ENCODE results near the gene FMOD. TPM values are rescaled to one million over a fixed set of nuclear protein-coding genes. Genes with fewer than 3 reads are reported as not detected.

FMOD gene
- polyA plus RNA-seq, 1 experiment = 5.4 TPM

DNA sequence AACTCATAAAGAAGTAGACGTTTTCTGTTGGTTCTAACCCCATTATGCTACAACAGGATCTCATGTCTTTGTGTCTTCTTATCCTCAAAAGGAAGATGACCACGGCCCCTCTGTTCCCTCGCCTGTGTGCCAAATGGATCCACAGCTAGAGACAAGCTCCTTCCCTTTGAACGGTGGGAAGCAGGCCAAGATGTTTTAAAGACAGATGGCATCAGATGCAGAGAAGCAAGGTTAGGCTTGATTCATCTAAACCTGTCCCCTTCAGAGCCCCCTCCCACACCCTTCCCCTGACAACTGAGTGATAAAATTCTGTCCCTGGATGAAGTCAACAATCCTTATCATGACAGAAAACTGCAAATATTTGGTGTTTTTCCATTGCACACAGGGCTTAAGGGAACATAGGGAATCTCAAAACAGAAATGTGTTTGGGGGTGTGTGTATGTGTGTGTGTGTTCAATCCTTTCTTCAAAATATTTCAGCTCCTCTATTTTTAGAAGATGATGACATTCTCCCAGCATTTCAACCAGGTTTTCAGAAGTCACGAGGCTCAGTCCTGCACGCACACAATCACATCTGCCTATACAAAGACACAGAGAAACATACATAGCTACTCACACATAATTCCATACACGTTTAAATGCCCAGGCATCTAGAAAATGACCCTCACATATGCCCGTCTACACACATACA is 27.8 kb upstream of the FMOD start:
- TF ChIP-seq, protein P1, sequence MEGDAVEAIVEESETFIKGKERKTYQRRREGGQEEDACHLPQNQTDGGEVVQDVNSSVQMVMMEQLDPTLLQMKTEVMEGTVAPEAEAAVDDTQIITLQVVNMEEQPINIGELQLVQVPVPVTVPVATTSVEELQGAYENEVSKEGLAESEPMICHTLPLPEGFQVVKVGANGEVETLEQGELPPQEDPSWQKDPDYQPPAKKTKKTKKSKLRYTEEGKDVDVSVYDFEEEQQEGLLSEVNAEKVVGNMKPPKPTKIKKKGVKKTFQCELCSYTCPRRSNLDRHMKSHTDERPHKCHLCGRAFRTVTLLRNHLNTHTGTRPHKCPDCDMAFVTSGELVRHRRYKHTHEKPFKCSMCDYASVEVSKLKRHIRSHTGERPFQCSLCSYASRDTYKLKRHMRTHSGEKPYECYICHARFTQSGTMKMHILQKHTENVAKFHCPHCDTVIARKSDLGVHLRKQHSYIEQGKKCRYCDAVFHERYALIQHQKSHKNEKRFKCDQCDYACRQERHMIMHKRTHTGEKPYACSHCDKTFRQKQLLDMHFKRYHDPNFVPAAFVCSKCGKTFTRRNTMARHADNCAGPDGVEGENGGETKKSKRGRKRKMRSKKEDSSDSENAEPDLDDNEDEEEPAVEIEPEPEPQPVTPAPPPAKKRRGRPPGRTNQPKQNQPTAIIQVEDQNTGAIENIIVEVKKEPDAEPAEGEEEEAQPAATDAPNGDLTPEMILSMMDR (IDR thresholded peaks at IDR 0.05; ENCODE audit: low read depth, low read length) = no peak
- Histone ChIP-seq H3K27ac (ENCODE audit: low read depth, low read length) (peak overlapping the region; percentile 53), H3K27me3 (ENCODE audit: control insufficient read depth, insufficient read depth, low read length) (peaks cover 43% of the 10 kb centered on the region), H3K9me3 (ENCODE audit: control insufficient read depth, insufficient read depth, low read length) (no peaks in the 10 kb centered on the region), H3K4me3 (ENCODE audit: low read depth, low read length) (no peak overlapping the region)
- peak; percentile 55 for DNase-seq (ENCODE audit: low read depth, low spot score)
- ChIA-PET POLR2A (interaction anchor here (2.1 kb wide), 2 partner anchors 24 to 47 kb away, joined by 10 to 13 read pairs; no protein-coding TSS in a partner anchor), CTCF (interaction anchor here (1.0 to 4.0 kb wide), 7 partner anchors 20 to 110 kb away, joined by 3 to 18 read pairs (median 4); no protein-coding TSS in a partner anchor)

DNA sequence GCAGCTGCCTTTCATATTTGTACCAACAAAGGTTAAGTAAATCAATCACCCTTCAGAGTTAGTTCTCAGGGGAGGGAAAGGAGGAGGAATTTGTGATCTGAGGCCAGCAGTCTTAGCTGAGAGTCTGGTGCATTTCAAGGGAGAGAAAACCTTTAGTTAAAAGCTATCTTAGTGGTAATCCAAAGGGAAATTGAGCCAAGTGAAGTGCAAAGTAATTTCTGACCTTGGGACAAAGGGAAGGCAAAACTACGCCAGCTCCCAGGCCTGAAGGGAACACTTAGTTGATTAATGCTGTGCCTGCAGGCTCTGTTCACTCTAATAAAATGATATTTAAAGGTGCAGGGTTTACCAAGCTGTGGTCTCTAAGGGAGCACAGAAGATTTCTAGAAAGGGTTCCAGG is 23.1 kb upstream of the FMOD start:
- ChIA-PET POLR2A (no interaction called here), CTCF (interaction anchor here (0.8 to 1.3 kb wide), 4 partner anchors 34 to 114 kb away, joined by 3 to 4 read pairs (median 4); no protein-coding TSS in a partner anchor)

DNA sequence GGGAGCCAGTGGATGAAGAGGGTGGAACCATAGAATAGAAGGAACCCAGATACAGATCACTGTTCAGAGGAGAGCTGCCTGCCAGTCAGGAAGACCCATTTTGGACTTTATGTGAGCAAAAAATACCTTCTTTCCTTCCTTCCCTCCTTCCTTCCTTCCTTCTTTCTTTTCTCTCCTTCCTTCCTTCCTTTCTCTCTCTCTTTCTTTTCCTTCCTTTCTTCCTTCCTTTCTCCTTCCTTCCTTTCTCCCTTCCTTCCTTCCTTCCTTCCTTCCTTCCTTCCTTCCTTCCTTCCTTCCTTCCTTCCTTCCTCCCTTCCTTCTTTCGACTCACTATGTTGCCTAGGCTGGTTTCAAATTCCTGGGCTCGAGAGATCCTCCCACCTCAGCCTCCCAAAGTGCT is 22.1 kb upstream of the FMOD start:
- CTCF ChIA-PET = no interaction called here

More for the DNA sequence above, 23.1 kb upstream of the FMOD start:
- TF ChIP-seq, protein P1 (IDR thresholded peaks at IDR 0.05; ENCODE audit: low read depth, low read length) = no peak
- Histone ChIP-seq H3K27me3 (ENCODE audit: control insufficient read depth, insufficient read depth, low read length) (peaks cover 11% of the 10 kb centered on the region), H3K4me3 (ENCODE audit: low read depth, low read length) (no peak overlapping the region), H3K27ac (ENCODE audit: low read depth, low read length) (no peak overlapping the region), H3K9me3 (ENCODE audit: control insufficient read depth, insufficient read depth, low read length) (no peaks in the 10 kb centered on the region)
- DNase-seq (ENCODE audit: low read depth, low spot score) = no peak

DNA sequence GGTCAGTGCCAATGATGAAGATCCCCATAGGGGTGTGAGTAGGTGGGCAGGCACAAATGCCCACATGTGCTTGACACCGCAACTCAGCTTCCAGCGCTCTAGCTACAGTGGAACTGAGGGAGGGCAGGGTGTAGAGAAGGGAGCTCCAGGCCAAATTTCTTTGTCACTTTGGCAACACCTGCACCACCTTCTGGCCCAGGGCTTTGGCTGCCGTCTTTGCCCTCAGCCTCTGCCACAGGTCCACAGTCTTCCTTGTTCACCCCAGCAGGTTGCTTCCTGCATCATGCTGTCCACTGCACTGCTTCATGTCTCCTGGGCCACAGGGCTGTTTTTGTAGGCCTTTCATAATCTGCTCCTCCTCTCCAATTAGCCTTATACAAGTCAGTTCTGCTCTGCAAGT is 20.4 kb upstream of the FMOD start:
- H3K27me3 ChIP-seq (ENCODE audit: control insufficient read depth, insufficient read depth, low read length) = peaks cover 15% of the 10 kb centered on the region
- CTCF ChIA-PET = no interaction called here
- TF ChIP-seq, protein P1 (IDR thresholded peaks at IDR 0.05; ENCODE audit: low read depth, low read length) = no peak
- POLR2A ChIA-PET = no interaction called here
- no peak overlapping the region for H3K27ac ChIP-seq (ENCODE audit: low read depth, low read length)
- DNase-seq (ENCODE audit: low read depth, low spot score) = no peak
- no peak overlapping the region for H3K4me3 ChIP-seq (ENCODE audit: low read depth, low read length)
- no peaks in the 10 kb centered on the region for H3K9me3 ChIP-seq (ENCODE audit: control insufficient read depth, insufficient read depth, low read length)

More for the DNA sequence above, 22.1 kb upstream of the FMOD start:
- H3K4me3 ChIP-seq (ENCODE audit: low read depth, low read length) = no peak overlapping the region
- POLR2A ChIA-PET = no interaction called here
- no peak for DNase-seq (ENCODE audit: low read depth, low spot score)
- peaks cover 12% of the 10 kb centered on the region for H3K27me3 ChIP-seq (ENCODE audit: control insufficient read depth, insufficient read depth, low read length)
- no peak overlapping the region for H3K27ac ChIP-seq (ENCODE audit: low read depth, low read length)
- TF ChIP-seq, protein P1 (IDR thresholded peaks at IDR 0.05; ENCODE audit: low read depth, low read length) = no peak
- H3K9me3 ChIP-seq (ENCODE audit: control insufficient read depth, insufficient read depth, low read length) = no peaks in the 10 kb centered on the region

DNA sequence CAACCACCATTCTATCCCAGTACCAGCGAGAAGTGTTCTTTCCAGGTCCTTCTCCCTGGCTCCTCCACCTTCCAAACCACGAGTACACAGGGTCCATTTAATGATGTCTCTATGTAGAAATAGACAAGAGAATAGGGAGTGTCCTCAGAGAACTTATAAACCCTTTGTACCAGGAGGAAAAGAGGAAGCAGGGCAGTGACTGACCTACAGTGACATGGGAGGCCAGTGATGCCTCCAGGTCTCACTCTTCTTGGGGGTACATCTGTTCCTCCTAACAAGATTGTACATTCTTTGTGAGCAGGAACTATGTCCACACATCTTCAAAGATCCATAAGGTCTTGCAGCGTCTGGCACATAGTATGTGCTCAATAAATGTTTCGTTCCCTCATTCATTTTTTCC is 18.7 kb upstream of the FMOD start:
- H3K27me3 ChIP-seq (ENCODE audit: control insufficient read depth, insufficient read depth, low read length) = peaks cover 13% of the 10 kb centered on the region
- H3K9me3 ChIP-seq (ENCODE audit: control insufficient read depth, insufficient read depth, low read length) = no peaks in the 10 kb centered on the region
- no peak for DNase-seq (ENCODE audit: low read depth, low spot score)
- TF ChIP-seq, protein P1 (IDR thresholded peaks at IDR 0.05; ENCODE audit: low read depth, low read length) = no peak
- CTCF ChIA-PET = interaction anchor here (1.0 to 2.3 kb wide), 5 partner anchors 8 to 118 kb away, joined by 3 to 12 read pairs (median 6); no protein-coding TSS in a partner anchor
- POLR2A ChIA-PET = no interaction called here
- H3K27ac ChIP-seq (ENCODE audit: low read depth, low read length) = no peak overlapping the region
- H3K4me3 ChIP-seq (ENCODE audit: low read depth, low read length) = no peak overlapping the region
